ENCODE results near the gene RASSF3. TPM values are rescaled to one million over a fixed set of nuclear protein-coding genes. Genes with fewer than 3 reads are reported as not detected.

Gene RASSF3
- total RNA-seq, 1 experiment from 2014 or later: 162 TPM

- Mint-ChIP-seq H3K9me3 (ENCODE audit: low read depth, unreplicated experiment) (no peaks in the 10 kb centered on the region), H3K4me3 (ENCODE audit: low read depth, unreplicated experiment) (no peak overlapping the region), H3K36me3 (ENCODE audit: insufficient read depth, unreplicated experiment) (peaks cover 37% of the 10 kb centered on the region), H3K27me3 (ENCODE audit: unreplicated experiment) (no peaks in the 10 kb centered on the region), H3K27ac (ENCODE audit: unreplicated experiment) (no peak overlapping the region), H3K4me1 (ENCODE audit: low read depth, unreplicated experiment) (peaks cover 63% of the 10 kb centered on the region)
- BruUV-seq (replicated peaks): no TSS peak
- no peak for TF ChIP-seq CTCF (IDR thresholded peaks at IDR 0.05; ENCODE audit: unreplicated experiment)
- CTCF ChIA-PET: interaction anchor here (0.5 kb wide), 1 partner anchor 24 kb away, joined by 5 read pairs; no protein-coding TSS in a partner anchor
- DNase-seq: no peak
- intact Hi-C loops (cut with micrococcal nuclease; ENCODE audit: unreplicated experiment): no loop called here
Measured at GRCh38 chr12:64646318-64646717, 36.0 kb downstream of the RASSF3 start.

- no peaks in the 10 kb centered on the region for H3K9me3 Mint-ChIP-seq (ENCODE audit: low read depth, unreplicated experiment)
- intact Hi-C loops (cut with micrococcal nuclease; ENCODE audit: unreplicated experiment): no loop called here
- peaks cover 29% of the 10 kb centered on the region for H3K36me3 Mint-ChIP-seq (ENCODE audit: insufficient read depth, unreplicated experiment)
- H3K27me3 Mint-ChIP-seq (ENCODE audit: unreplicated experiment): no peaks in the 10 kb centered on the region
- DNase-seq: no peak
- no TSS peak for BruUV-seq (replicated peaks)
- CTCF ChIA-PET: no interaction called here
- H3K27ac Mint-ChIP-seq (ENCODE audit: unreplicated experiment): no peak overlapping the region
- H3K4me1 Mint-ChIP-seq (ENCODE audit: low read depth, unreplicated experiment): peaks cover 50% of the 10 kb centered on the region
- no peak overlapping the region for H3K4me3 Mint-ChIP-seq (ENCODE audit: low read depth, unreplicated experiment)
- no peak for TF ChIP-seq CTCF (IDR thresholded peaks at IDR 0.05; ENCODE audit: unreplicated experiment)
Measured at GRCh38 chr12:64649487-64649886, 39.2 kb downstream of the RASSF3 start.

GRCh38 chr12:64650762-64651161 lies 40.5 kb downstream of the RASSF3 start:
- Mint-ChIP-seq H3K4me1 (ENCODE audit: low read depth, unreplicated experiment) (peaks cover 51% of the 10 kb centered on the region), H3K27me3 (ENCODE audit: unreplicated experiment) (no peaks in the 10 kb centered on the region), H3K4me3 (ENCODE audit: low read depth, unreplicated experiment) (no peak overlapping the region), H3K9me3 (ENCODE audit: low read depth, unreplicated experiment) (no peaks in the 10 kb centered on the region), H3K27ac (ENCODE audit: unreplicated experiment) (peak overlapping the region; percentile 39), H3K36me3 (ENCODE audit: insufficient read depth, unreplicated experiment) (peaks cover 26% of the 10 kb centered on the region)
- CTCF ChIA-PET: interaction anchor here (0.7 kb wide), 2 partner anchors 51 to 532 kb away, joined by 3 read pairs; no protein-coding TSS in a partner anchor
- no peak for DNase-seq
- TF ChIP-seq CTCF (IDR thresholded peaks at IDR 0.05; ENCODE audit: unreplicated experiment): no peak
- BruUV-seq (replicated peaks): no TSS peak
- intact Hi-C loops (cut with micrococcal nuclease; ENCODE audit: unreplicated experiment): no loop called here

GRCh38 chr12:64652346-64652745 lies 42.1 kb downstream of the RASSF3 start:
- peaks cover 41% of the 10 kb centered on the region for H3K36me3 Mint-ChIP-seq (ENCODE audit: insufficient read depth, unreplicated experiment)
- intact Hi-C loops (cut with micrococcal nuclease; ENCODE audit: unreplicated experiment): no loop called here
- no peak overlapping the region for H3K27ac Mint-ChIP-seq (ENCODE audit: unreplicated experiment)
- CTCF ChIA-PET: interaction anchor here (1.8 kb wide), 1 partner anchor 8 kb away, joined by 7 read pairs; no protein-coding TSS in a partner anchor
- no TSS peak for BruUV-seq (replicated peaks)
- no peak for TF ChIP-seq CTCF (IDR thresholded peaks at IDR 0.05; ENCODE audit: unreplicated experiment)
- no peak overlapping the region for H3K4me3 Mint-ChIP-seq (ENCODE audit: low read depth, unreplicated experiment)
- no peaks in the 10 kb centered on the region for H3K27me3 Mint-ChIP-seq (ENCODE audit: unreplicated experiment)
- peaks cover 55% of the 10 kb centered on the region for H3K4me1 Mint-ChIP-seq (ENCODE audit: low read depth, unreplicated experiment)
- no peaks in the 10 kb centered on the region for H3K9me3 Mint-ChIP-seq (ENCODE audit: low read depth, unreplicated experiment)
- DNase-seq: no peak
